ENCODE measurements around the gene UNC5B.

The UNC5B gene

GRCh38 chr10:71255808-71256660, 43.7 kb downstream of the UNC5B start:
- DNase-seq, result no peak

GRCh38 chr10:71256661-71257318, 44.4 kb downstream of the UNC5B start:
- DNase-seq, result no peak

- no peak for DNase-seq
Measured at GRCh38 chr10:71257319-71257997, 45.1 kb downstream of the UNC5B start.

- DNase-seq, result no peak
Measured at GRCh38 chr10:71258046-71258445, 45.7 kb downstream of the UNC5B start.

- DNase-seq, result no peak
Measured at GRCh38 chr10:71258446-71259145, 46.2 kb downstream of the UNC5B start.

- no peak for DNase-seq
Measured at GRCh38 chr10:71259282-71259681, 46.9 kb downstream of the UNC5B start.

- DNase-seq, result no peak
Measured at GRCh38 chr10:71259815-71260501, 47.6 kb downstream of the UNC5B start.

GRCh38 chr10:71260622-71261325, 48.4 kb downstream of the UNC5B start:
- DNase-seq, result no peak

GRCh38 chr10:71262027-71262426, 49.7 kb downstream of the UNC5B start:
- DNase-seq, result no peak

- no peak for DNase-seq
Measured at GRCh38 chr10:71262817-71263216, 50.4 kb downstream of the UNC5B start.

GRCh38 chr10:71263376-71263775, 51.0 kb downstream of the UNC5B start:
- DNase-seq, result no peak

GRCh38 chr10:71264345-71265200, 52.2 kb downstream of the UNC5B start:
- DNase-seq, result no peak

GRCh38 chr10:71265201-71265575, 52.8 kb downstream of the UNC5B start:
- DNase-seq, result no peak

GRCh38 chr10:71265618-71266146, 53.3 kb downstream of the UNC5B start:
- DNase-seq, result no peak

GRCh38 chr10:71266147-71266917, 54.0 kb downstream of the UNC5B start:
- no peak for DNase-seq

GRCh38 chr10:71266918-71267442, 54.6 kb downstream of the UNC5B start:
- no peak for DNase-seq

- no peak for DNase-seq
Measured at GRCh38 chr10:71267508-71268240, 55.3 kb downstream of the UNC5B start.

GRCh38 chr10:71268247-71268691, 55.9 kb downstream of the UNC5B start:
- DNase-seq, result no peak

GRCh38 chr10:71268758-71269157, 56.4 kb downstream of the UNC5B start:
- DNase-seq, result no peak

Data from NK-92 treated with Interleukin-12 subunit alpha and Interleukin-12 subunit beta, amount 100 ng/mL, for 24 hours (cell line).